ENCODE results near the gene HP. TPM values are rescaled to one million over a fixed set of nuclear protein-coding genes. Genes with fewer than 3 reads are reported as not detected.

Gene HP
- total RNA-seq, 4 donors from 2014 or later, result 1.9 TPM; not detected in 3

DNA sequence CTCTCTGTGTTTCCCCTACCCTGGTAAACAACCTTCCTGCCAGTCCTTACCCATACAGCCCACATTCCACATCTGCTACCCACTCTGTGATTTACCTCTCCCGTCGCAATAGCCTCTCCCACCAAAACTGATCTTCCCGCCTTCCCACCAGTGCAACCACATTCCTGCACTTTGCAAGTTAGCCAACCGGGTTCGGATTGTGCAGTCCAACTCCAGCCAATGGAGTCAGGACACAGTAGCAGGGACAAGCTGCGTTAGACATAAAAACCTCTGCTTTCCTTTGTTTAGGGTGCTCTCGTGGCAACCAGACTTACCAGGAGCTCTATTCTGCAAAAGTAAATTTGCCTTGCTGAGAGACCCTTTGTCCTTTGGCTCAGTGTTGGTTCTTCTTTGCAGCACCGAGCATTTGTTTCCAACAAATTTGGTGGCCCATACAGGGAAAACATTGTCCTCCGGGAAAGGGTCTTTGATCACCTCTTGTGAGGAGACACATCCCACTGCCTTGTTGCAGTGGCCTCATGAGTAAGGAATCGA is 10.1 kb downstream of the HP start:
- 89 to 100% methylated on average over 3 to 10 of the region's 10 CpGs for WGBS, 2 donors (ENCODE audit: low coverage in 1 of 2)
- intact Hi-C loops (cut with DNase I; ENCODE audit: low total_unique reads) (no loop called here), in situ Hi-C loops (cut with MboI; ENCODE audit: low pct_ligation_motif_present in 1 of 4, low pct_unique_long_range_greater_than_20kb in 1 of 4, low sequenced_read_pairs in 3 of 4) (no loop called here)
- TF ChIP-seq, protein P1, sequence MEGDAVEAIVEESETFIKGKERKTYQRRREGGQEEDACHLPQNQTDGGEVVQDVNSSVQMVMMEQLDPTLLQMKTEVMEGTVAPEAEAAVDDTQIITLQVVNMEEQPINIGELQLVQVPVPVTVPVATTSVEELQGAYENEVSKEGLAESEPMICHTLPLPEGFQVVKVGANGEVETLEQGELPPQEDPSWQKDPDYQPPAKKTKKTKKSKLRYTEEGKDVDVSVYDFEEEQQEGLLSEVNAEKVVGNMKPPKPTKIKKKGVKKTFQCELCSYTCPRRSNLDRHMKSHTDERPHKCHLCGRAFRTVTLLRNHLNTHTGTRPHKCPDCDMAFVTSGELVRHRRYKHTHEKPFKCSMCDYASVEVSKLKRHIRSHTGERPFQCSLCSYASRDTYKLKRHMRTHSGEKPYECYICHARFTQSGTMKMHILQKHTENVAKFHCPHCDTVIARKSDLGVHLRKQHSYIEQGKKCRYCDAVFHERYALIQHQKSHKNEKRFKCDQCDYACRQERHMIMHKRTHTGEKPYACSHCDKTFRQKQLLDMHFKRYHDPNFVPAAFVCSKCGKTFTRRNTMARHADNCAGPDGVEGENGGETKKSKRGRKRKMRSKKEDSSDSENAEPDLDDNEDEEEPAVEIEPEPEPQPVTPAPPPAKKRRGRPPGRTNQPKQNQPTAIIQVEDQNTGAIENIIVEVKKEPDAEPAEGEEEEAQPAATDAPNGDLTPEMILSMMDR (IDR thresholded peaks at IDR 0.05), result no peak
- TF ChIP-seq POLR2A (IDR thresholded peaks at IDR 0.05), result no peak
- no peak for TF ChIP-seq POLR2AphosphoS5 (IDR thresholded peaks at IDR 0.05)
- no peak for TF ChIP-seq EP300 (IDR thresholded peaks at IDR 0.05; ENCODE audit: low read depth)
- Histone ChIP-seq H3K9me3 (no peaks in the 10 kb centered on the region), H3K36me3 (no peaks in the 10 kb centered on the region), H3K27me3 (no peaks in the 10 kb centered on the region), H3K4me1 (no peaks in the 10 kb centered on the region), H3K4me3 (no peak overlapping the region), H3K27ac (no peak overlapping the region)
- DNase-seq, result no peak

- Histone ChIP-seq H3K9me3 (no peaks in the 10 kb centered on the region), H3K27me3 (no peaks in the 10 kb centered on the region), H3K27ac (no peak overlapping the region), H3K4me3 (no peak overlapping the region), H3K4me1 (no peaks in the 10 kb centered on the region), H3K36me3 (no peaks in the 10 kb centered on the region)
- no peak for DNase-seq
- TF ChIP-seq EP300 (IDR thresholded peaks at IDR 0.05; ENCODE audit: low read depth) (no peak), POLR2A (IDR thresholded peaks at IDR 0.05) (no peak), POLR2AphosphoS5 (IDR thresholded peaks at IDR 0.05) (no peak)
- TF ChIP-seq, protein P1 (IDR thresholded peaks at IDR 0.05), result peak in 4 of 5 experiments; percentile 36 to 51 (median 46)
- in situ Hi-C loops (cut with MboI; ENCODE audit: low pct_ligation_motif_present in 1 of 4, low pct_unique_long_range_greater_than_20kb in 1 of 4, low sequenced_read_pairs in 3 of 4) (no loop called here), intact Hi-C loops (cut with DNase I; ENCODE audit: low total_unique reads) (loop anchor here (1.0 kb wide), 1 partner anchor 32 kb away; no protein-coding TSS in a partner anchor)
- 0 to 10% methylated on average over 1 of the region's 1 CpG for WGBS, 2 donors (ENCODE audit: low coverage in 1 of 2)
Measured at GRCh38 chr16:72066747-72067146, 12.4 kb downstream of the HP start.

DNA sequence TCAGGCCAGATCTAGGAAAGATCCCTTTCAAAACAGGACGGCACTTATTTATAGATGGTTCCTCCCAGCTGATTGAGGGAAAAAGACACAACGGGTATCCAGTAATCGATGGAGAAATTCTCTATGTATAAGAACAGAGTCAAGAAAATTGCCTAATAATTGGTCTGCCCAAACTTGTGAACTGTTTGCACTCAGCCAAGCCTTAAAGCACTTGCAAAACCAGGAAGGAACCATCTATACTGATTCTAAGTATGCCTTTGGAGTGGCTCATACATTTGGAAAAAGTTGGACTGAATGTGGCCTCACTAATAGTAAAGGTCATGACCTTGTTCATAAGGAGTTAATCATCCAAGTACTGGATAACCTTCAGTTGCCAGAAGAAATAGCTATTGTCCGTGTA is 14.6 kb downstream of the HP start:
- DNase-seq, result no peak
- TF ChIP-seq EP300 (IDR thresholded peaks at IDR 0.05; ENCODE audit: low read depth) (no peak), POLR2A (IDR thresholded peaks at IDR 0.05) (no peak), POLR2AphosphoS5 (IDR thresholded peaks at IDR 0.05) (no peak)
- TF ChIP-seq, protein P1 (IDR thresholded peaks at IDR 0.05), result no peak
- H3K9me3 ChIP-seq, result no peaks in the 10 kb centered on the region
- H3K4me1 ChIP-seq, result peaks cover 0 to 12% (median 3%) of the 10 kb centered on the region in 4 donors
- no peaks in the 10 kb centered on the region for H3K36me3 ChIP-seq
- H3K27ac ChIP-seq, result no peak overlapping the region
- H3K4me3 ChIP-seq, result no peak overlapping the region
- WGBS, 2 donors (ENCODE audit: low coverage in 1 of 2), result 84 to 93% methylated on average over 3 to 4 of the region's 4 CpGs
- intact Hi-C loops (cut with DNase I; ENCODE audit: low total_unique reads) (no loop called here), in situ Hi-C loops (cut with MboI; ENCODE audit: low pct_ligation_motif_present in 1 of 4, low pct_unique_long_range_greater_than_20kb in 1 of 4, low sequenced_read_pairs in 3 of 4) (no loop called here)
- H3K27me3 ChIP-seq, result no peaks in the 10 kb centered on the region

DNA sequence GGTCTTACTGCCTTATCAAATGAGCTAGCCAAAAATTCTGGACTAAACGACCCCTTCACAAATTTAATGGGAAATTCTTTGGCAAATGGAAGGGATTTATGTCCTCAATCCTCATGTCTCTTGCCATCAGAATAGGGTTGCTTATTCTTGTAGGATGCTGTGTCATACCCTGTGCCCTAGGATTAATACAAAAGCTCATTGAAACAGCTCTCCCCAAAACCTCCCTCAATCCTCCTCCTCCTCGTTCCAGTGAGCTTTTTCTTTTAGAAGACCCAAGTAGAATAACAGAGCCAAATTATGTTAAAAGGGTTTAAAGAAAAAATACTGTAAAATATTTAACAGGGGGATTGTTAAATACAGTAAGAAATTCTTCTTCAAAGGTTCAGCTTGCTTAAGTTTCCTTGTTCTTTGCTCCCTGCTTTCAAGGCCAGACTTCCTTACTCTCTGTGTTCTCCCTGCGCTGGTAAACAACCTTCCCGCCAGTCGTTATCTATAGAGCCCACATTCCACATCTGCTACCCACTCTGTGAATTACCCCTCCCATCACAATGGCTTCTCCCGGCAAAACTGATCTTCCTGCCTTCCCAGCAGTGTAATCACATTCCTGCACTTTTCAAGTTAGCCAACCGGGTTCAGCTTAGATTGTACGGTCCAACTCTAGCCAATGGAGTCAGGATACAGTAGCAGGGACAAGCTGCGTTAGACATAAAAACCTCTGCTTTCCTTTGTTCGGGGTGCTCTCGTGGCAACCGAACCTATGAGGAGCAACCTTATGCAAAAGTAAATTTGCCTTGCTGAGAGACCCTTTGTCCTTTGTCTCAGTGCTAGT is 18.4 kb downstream of the HP start:
- WGBS, 2 donors (ENCODE audit: low coverage in 1 of 2), result 20 to 48% methylated on average over 5 to 12 of the region's 12 CpGs
- H3K36me3 ChIP-seq, result no peaks in the 10 kb centered on the region
- no peak for DNase-seq
- in situ Hi-C loops (cut with MboI; ENCODE audit: low pct_ligation_motif_present in 1 of 4, low pct_unique_long_range_greater_than_20kb in 1 of 4, low sequenced_read_pairs in 3 of 4), result no loop called here
- no peak overlapping the region for H3K4me3 ChIP-seq
- H3K27me3 ChIP-seq, result no peaks in the 10 kb centered on the region
- H3K4me1 ChIP-seq, result peaks cover 0 to 20% (median 3%) of the 10 kb centered on the region in 4 donors
- H3K27ac ChIP-seq, result peak overlapping the region in 2 of 4 donors; percentile 3 to 41
- H3K9me3 ChIP-seq, result no peaks in the 10 kb centered on the region
- TF ChIP-seq POLR2A (IDR thresholded peaks at IDR 0.05), result no peak
- no peak for TF ChIP-seq EP300 (IDR thresholded peaks at IDR 0.05; ENCODE audit: low read depth)
- TF ChIP-seq POLR2AphosphoS5 (IDR thresholded peaks at IDR 0.05), result no peak
- TF ChIP-seq, protein P1 (IDR thresholded peaks at IDR 0.05), result no peak
- intact Hi-C loops (cut with DNase I; ENCODE audit: low total_unique reads), result no loop called here
